Cardiac septum (tissue), 1 donor: ENCODE data around the gene PTPRM. TPM values are rescaled to one million over a fixed set of nuclear protein-coding genes. Genes with fewer than 3 reads are reported as not detected.
"Not testable (repeated sequence)": the region's sequence is repeated elsewhere in the genome, so short reads cannot be mapped to it uniquely, and the experiment has no call there.

Source experiments
- DNase-seq: peaks from one replicate; pipeline ENCODE4 v3.0.0-alpha.2; 2020; ENCODE audit warnings: low spot score
- intact Hi-C: fragments of 100-400 bp; cut with DNase I; formaldehyde crosslinking; loops from one replicate; pipeline ENCODE4 v1.14.0; 2022
- total RNA-seq: library from RNA; stranded (reverse); fragmentation: NEBNext Ultra II Directional; extraction: Animal tissue kit (Norgen Biotek cat#: 25700); gene quantifications from one replicate; pipeline ENCODE4 v1.2.1, GENCODE V29; 2021
- donor health status: DM: no; HTN: no; CAD: no.

PTPRM gene
- total RNA-seq, 1 donor from 2014 or later = 132 TPM

DNA sequence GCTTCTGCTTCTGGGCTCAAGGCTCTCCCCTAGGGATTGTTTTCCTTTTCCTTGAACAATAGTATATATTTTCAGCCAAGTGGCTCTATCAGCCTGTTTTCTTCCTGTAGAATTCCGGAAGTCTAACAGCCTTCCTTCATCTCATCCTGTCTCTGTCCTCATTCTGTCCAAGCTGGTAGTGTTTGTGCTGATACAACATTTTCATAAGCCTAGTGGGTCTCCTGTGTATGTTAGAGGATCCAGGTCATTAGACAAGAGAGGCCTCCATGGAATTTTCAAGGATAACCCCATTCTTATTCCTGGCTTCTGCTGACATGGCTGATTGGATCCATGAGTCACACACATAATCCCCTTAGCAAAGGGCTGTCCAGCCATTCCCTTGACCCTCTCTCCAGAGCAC is 467.6 kb downstream of the PTPRM start:
- intact Hi-C loops = no loop called here
- DNase-seq = no peak

- intact Hi-C loops = no loop called here
Measured at GRCh38 chr18:8036551-8036950, 469.4 kb downstream of the PTPRM start.

DNA sequence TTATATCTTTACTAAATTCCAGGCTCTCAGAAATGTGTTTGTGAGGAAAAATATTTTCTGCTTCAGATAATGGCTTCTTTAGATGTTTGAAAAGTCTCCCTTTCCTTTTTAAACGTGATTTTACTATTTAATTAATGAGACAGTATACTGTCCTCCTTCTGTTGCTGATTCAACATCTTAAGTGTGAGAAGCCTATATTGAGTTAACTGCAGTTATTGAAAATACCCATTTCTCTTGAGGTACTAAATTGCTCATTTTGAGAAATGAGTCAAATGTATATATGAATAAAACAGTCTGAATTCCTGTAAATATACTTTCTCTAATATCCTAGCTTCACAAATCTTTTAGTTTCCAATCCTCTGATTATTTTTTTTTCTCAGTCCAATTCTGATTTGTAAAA is 470.2 kb downstream of the PTPRM start:
- DNase-seq = no peak
- intact Hi-C loops = no loop called here

More at GRCh38 chr18:8036551-8036950, 469.4 kb downstream of the PTPRM start:
- no peak for DNase-seq

GRCh38 chr18:8040021-8040420 is 472.9 kb downstream of the PTPRM start:
- intact Hi-C loops = no loop called here

DNA sequence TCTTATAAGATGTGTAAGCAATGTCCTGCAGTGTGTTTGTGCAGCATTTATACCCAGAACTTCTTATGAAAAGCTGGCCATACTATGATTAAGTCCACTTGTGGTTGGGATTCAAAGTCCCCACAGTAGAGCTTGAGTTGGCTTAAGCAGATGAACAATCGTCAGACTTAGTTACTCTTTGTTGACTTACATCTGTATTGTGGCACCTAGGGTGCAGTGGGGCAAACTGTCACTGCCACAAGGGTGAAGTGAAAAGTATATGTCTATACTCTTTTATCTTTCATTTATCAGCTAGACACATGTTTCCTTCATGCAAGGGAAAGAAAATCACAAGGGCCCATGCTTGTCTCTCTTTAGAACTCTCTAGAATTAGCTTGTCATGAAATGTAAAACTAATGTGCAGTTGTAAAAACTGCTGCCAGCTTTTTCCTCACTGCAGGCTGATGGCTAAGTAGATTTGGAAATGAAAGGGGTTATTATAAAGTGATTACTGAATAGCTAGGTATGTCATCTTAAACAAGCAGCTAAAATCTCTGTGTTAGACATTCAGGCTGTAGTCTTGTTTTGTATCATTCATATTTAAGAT is 474.5 kb downstream of the PTPRM start:
- intact Hi-C loops = no loop called here
- no peak for DNase-seq

More at GRCh38 chr18:8040021-8040420, 472.9 kb downstream of the PTPRM start:
- no peak for DNase-seq

DNA sequence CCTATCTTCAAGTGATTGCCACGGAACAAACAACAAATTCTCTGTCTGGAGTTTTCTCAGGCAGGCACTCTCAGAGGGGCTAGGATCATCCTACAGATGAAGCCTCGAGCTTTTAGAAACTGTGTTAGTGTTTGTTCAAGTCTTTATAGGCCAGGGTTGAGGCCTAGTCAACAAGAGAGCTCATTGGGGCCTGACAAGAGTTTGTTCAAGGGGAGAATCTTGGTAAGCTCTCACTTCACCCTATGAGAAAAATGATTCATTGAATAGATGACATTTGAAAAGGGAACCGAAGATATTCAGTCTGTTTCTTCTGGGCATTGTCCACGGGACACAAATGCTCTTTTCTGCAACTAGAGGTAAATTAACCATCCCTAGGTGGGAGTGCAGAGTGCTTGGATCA is 476.9 kb downstream of the PTPRM start:
- DNase-seq = no peak
- intact Hi-C loops = no loop called here

GRCh38 chr18:8045160-8045883 is 478.2 kb downstream of the PTPRM start:
- DNase-seq = no peak
- intact Hi-C loops = no loop called here

DNA sequence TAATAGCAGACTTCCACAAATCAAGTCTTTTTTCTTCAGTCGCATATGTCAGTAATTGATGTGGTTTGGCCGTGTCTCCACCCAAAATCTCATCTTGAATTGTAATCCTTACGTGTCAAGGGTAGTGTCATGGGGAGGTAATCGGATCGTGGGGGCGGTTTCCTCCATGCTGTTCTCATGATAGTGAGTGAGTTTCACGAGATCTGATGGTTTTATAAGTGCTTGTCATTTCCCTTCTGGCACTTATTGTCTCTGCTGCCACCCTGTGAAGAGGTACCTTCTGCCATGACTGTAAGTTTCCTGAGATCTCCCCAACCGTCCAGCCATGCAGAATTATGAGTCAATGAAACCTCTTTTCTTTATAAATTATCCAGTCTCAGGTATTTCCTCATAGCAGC is 478.8 kb downstream of the PTPRM start:
- intact Hi-C loops = no loop called here
- DNase-seq = no peak

- no peak for DNase-seq
- intact Hi-C loops = no loop called here
Measured at GRCh38 chr18:8046441-8046840, 479.3 kb downstream of the PTPRM start.

DNA sequence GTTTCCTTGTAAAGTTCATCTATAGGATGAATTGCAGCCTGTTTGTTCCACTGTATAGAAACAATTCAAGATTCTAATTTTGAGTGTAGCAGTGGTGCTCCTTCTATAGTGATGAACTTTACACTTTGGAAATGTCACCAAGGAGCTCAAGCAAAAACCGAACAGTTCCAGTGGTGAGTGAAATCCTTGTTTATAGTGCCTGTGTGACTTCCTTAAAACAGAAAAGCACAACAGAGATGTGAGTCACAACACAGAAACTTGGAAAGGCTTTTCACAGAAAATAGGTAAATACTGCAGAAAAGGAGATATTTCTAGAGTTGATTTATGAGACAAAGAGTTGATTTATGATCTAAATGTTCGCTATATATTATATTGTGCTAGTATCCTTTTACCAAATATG is 482.0 kb downstream of the PTPRM start:
- intact Hi-C loops = no loop called here
- DNase-seq = no peak

- intact Hi-C loops = no loop called here
- DNase-seq = no peak
Measured at GRCh38 chr18:8050616-8051329, 483.7 kb downstream of the PTPRM start.

- DNase-seq = no peak
- intact Hi-C loops = no loop called here
Measured at GRCh38 chr18:8051453-8051852, 484.3 kb downstream of the PTPRM start.

GRCh38 chr18:8052237-8052701 is 485.2 kb downstream of the PTPRM start:
- intact Hi-C loops = no loop called here
- no peak for DNase-seq

GRCh38 chr18:8056723-8057122 is 489.6 kb downstream of the PTPRM start:
- intact Hi-C loops = no loop called here

DNA sequence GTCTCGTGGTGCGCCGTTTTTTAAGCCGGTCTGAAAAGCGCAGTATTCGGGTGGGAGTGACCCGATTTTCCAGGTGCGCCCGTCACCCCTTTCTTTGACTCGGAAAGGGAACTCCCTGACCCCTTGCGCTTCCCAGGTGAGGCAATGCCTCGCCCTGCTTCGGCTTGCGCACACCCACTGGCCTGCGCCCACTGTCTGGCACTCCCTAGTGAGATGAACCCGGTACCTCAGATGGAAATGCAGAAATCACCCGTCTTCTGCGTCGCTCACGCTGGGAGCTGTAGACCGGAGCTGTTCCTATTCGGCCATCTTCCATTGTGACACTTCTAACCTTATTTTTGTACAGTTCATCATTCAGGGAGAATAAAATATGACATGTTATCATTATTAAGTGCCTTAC is 496.0 kb downstream of the PTPRM start:
- intact Hi-C loops = not testable (repeated sequence)

More at GRCh38 chr18:8056723-8057122, 489.6 kb downstream of the PTPRM start:
- no peak for DNase-seq

DNA sequence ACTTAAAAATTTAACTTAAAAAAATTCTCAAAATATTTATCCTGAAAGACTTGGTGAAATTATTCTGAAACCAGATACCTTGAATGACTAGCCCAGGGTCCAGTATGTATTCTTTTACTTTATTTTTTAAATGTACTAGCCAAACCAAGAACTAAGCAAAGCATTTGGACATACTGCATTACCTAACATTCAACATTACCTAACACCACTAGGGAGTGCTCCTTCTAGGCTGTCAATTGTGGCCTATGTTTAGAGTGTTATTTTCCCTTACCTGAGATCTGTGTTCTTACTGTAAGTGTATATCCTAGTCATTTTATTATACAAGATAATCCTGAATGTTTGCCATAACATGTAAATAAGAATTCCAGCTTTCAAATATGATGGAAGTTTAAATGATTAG is 496.6 kb downstream of the PTPRM start:
- intact Hi-C loops = no loop called here

More for the DNA sequence above, 496.0 kb downstream of the PTPRM start:
- DNase-seq = not testable (repeated sequence)

DNA sequence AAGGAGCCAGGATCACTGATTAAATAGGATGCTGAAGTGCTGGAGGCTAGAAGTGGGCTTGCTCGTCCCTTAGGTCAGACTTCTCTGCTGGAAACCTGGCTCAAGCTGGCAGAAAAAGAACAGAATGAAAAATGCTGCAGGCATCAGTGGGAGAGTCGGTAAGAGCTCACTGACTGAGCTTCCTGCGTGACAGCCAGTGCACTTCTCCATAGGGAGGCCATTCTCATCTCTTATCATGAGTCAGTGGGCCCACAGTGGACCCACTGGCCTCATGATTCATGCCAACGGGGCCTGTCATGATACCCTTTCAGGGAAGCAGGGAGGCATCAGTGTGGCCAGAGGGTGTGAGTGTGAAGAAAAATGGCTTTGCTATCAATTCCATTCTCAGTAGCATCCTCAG is 498.2 kb downstream of the PTPRM start:
- intact Hi-C loops = no loop called here
- DNase-seq = no peak

More for the DNA sequence above, 496.6 kb downstream of the PTPRM start:
- DNase-seq = no peak

GRCh38 chr18:8065773-8066172 is 498.7 kb downstream of the PTPRM start:
- no peak for DNase-seq
- intact Hi-C loops = no loop called here

DNA sequence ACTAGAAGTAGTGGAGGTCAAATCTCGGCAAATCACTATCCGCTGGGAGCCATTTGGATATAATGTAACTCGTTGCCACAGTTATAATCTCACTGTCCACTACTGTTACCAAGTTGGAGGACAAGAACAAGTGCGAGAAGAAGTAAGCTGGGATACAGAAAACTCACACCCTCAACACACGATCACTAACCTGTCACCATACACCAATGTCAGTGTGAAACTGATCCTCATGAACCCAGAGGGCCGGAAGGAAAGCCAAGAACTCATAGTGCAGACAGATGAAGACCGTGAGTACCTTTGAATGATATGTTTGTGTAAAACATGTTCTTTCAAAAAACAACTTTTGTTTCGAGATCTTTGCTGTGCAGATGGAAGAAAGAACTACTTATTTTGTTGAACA is 502.6 kb downstream of the PTPRM start:
- DNase-seq = no peak
- intact Hi-C loops = no loop called here

- no peak for DNase-seq
- intact Hi-C loops = no loop called here
Measured at GRCh38 chr18:8073167-8073566, 506.1 kb downstream of the PTPRM start.

- intact Hi-C loops = no loop called here
- no peak for DNase-seq
Measured at GRCh38 chr18:8080092-8080491, 513.0 kb downstream of the PTPRM start.
